GM08714 (cell line): ENCODE data around the gene ITGA11.

Experiments
- H3K4me3 ChIP-seq: fragments of 200-500 bp; sonication (Bioruptor generic); 2 replicates; pipeline ENCODE4 v1.5.1; 2014; ENCODE audit warnings: mild to moderate bottlenecking, low read length, inconsistent platforms
- ZNF274 ChIP-seq: IDR thresholded peaks from 2 replicates; pipeline ENCODE4 v1.6.1; 2012; ENCODE audit warnings: mild to moderate bottlenecking, low read depth, low read length

Gene ITGA11

GRCh38 chr15:68366314-68366713, 65.6 kb downstream of the ITGA11 start:
- H3K4me3 ChIP-seq = no peak overlapping the region
- TF ChIP-seq ZNF274 = no peak

- TF ChIP-seq ZNF274 = no peak
These were observed 66.2 kb downstream of the ITGA11 start for GRCh38 chr15:68365770-68366169.

GRCh38 chr15:68365140-68365745, 66.7 kb downstream of the ITGA11 start:
- no peak overlapping the region for H3K4me3 ChIP-seq
- no peak for TF ChIP-seq ZNF274

More at GRCh38 chr15:68365770-68366169, 66.2 kb downstream of the ITGA11 start:
- no peak overlapping the region for H3K4me3 ChIP-seq

- no peak overlapping the region for H3K4me3 ChIP-seq
- no peak for TF ChIP-seq ZNF274
These were observed 67.3 kb downstream of the ITGA11 start for GRCh38 chr15:68364660-68365035.

- no peak for TF ChIP-seq ZNF274
- no peak overlapping the region for H3K4me3 ChIP-seq
These were observed 67.8 kb downstream of the ITGA11 start for GRCh38 chr15:68364028-68364659.

- TF ChIP-seq ZNF274 = no peak
- no peak overlapping the region for H3K4me3 ChIP-seq
These were observed 68.6 kb downstream of the ITGA11 start for GRCh38 chr15:68363353-68363752.

GRCh38 chr15:68362537-68363126, 69.3 kb downstream of the ITGA11 start:
- no peak for TF ChIP-seq ZNF274
- H3K4me3 ChIP-seq = no peak overlapping the region

- no peak for TF ChIP-seq ZNF274
- H3K4me3 ChIP-seq = no peak overlapping the region
These were observed 71.2 kb downstream of the ITGA11 start for GRCh38 chr15:68360721-68361120.

GRCh38 chr15:68356778-68357177, 75.2 kb downstream of the ITGA11 start:
- no peak overlapping the region for H3K4me3 ChIP-seq
- no peak for TF ChIP-seq ZNF274

- TF ChIP-seq ZNF274 = no peak
- H3K4me3 ChIP-seq = no peak overlapping the region
These were observed 77.0 kb downstream of the ITGA11 start for GRCh38 chr15:68354923-68355322.

GRCh38 chr15:68354268-68354667, 77.7 kb downstream of the ITGA11 start:
- no peak overlapping the region for H3K4me3 ChIP-seq
- TF ChIP-seq ZNF274 = no peak

- no peak overlapping the region for H3K4me3 ChIP-seq
- no peak for TF ChIP-seq ZNF274
These were observed 78.4 kb downstream of the ITGA11 start for GRCh38 chr15:68353421-68354135.

GRCh38 chr15:68352401-68353062, 79.4 kb downstream of the ITGA11 start:
- no peak overlapping the region for H3K4me3 ChIP-seq
- TF ChIP-seq ZNF274 = no peak

GRCh38 chr15:68349151-68349550, 82.8 kb downstream of the ITGA11 start:
- no peak for TF ChIP-seq ZNF274
- H3K4me3 ChIP-seq = no peak overlapping the region
